Stimulated activated CD8-positive, alpha-beta memory T cell treated with anti-CD3 and anti-CD28 coated beads, Interleukin-4, amount 100 ng/mL, for 24 hours (primary cell): ENCODE results near the gene PAX8.

ENCODE experiments used
- DNase-seq: peaks from one replicate; pipeline ENCODE4 v3.0.0-alpha.2; 2020; ENCODE audit warnings: low read depth

PAX8 gene

DNA sequence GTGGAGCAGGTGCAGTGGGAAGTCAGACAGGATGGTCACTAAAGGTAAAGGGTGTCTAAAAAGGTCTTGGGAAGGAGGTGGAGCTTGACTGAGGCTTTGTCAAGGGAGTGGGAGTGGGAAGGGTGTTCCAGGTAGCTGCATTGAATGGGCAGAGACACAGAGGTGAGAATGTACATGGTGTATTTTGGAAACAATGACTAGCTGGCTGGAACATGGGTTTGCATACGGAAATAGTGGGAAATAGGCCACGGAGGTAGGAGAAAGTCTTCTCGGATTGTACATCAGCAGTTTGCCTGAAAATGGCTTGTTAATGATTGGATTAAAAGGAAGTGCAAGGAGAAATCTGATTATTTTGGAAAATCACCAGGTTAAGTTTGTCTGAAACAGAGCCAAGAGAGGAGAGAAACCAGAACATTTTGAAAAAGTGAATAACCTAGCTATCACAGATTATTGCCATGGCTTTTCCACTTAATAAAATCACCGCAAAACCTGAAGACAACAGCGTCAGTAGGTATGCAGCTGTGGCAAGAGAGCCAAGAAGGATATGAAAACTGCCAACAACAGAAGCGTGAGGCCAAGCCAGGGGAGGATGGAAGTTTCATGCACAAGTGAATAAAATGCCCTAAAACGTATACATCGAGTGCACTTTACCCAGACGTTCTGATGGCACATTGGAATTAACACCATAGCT lies 13.9 kb downstream of the PAX8 start:
- no peak for DNase-seq

DNA sequence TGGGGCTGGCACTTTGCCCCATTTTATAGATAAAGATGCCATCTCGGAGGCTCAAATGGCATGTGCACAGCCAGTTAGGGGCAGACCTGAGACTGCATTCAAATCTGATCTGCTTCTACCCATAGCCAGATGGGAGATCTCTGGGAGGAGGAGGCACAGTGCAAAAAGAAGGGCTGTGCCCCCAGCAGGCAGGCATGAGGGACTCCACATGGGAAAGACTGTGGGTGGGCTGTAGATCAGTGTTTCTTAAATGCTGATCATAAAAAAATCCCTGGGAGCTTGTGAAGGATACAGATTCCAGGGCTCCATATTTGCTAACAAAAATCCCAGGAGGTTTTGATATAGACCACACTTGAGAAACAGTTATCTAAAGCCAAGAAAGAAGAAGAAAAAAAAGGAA lies 15.2 kb downstream of the PAX8 start:
- DNase-seq: no peak

- no peak for DNase-seq
Observed at GRCh38 chr2:113260991-113261390, 17.7 kb downstream of the PAX8 start.

- DNase-seq: no peak
Observed at GRCh38 chr2:113258471-113259147, 20.1 kb downstream of the PAX8 start.

- no peak for DNase-seq
Observed at GRCh38 chr2:113257516-113258264, 21.0 kb downstream of the PAX8 start.

GRCh38 chr2:113255140-113256070 lies 23.3 kb downstream of the PAX8 start:
- DNase-seq: no peak

DNA sequence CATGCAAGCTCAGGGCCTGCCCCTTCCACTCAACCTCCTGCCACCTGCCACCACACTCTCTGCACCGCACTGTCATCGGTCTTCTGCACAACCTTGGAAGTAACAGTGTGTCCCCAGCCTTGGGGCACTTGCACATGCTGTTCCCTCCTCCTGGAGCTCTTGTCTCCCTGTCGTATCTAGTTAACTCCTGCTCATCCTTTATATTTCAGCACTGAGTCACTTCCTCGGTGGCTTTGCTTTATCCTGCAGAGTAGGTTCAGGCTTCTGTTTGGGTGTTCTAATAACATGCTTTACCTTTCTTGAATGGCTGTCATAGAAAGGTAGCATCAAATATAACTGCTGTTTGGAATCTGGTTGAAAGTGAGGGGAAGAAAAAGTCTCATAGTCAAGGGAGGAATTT lies 25.3 kb downstream of the PAX8 start:
- no peak for DNase-seq

- no peak for DNase-seq
Observed at GRCh38 chr2:113252047-113252590, 26.6 kb downstream of the PAX8 start.

DNA sequence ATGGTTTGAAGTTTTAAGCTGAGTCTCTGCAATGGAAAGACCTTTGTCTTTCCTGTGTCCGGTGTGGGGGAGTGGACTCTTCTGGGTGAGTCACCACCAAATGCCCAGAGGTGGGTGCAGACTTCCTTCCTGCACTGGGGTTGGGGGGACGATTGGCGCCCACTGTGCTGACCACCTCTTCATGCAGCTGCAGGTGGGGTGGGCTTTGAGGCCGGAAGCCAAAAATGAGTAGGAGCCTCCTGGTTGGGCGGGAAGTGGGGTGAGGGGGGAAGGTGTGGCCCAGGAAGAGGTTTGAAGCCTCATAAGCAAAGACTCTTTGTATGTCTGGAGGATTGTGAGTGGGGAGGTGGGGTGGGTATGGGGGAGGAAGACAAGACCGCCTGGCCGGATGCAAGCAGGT lies 27.6 kb downstream of the PAX8 start:
- peak; percentile 10 for DNase-seq

DNA sequence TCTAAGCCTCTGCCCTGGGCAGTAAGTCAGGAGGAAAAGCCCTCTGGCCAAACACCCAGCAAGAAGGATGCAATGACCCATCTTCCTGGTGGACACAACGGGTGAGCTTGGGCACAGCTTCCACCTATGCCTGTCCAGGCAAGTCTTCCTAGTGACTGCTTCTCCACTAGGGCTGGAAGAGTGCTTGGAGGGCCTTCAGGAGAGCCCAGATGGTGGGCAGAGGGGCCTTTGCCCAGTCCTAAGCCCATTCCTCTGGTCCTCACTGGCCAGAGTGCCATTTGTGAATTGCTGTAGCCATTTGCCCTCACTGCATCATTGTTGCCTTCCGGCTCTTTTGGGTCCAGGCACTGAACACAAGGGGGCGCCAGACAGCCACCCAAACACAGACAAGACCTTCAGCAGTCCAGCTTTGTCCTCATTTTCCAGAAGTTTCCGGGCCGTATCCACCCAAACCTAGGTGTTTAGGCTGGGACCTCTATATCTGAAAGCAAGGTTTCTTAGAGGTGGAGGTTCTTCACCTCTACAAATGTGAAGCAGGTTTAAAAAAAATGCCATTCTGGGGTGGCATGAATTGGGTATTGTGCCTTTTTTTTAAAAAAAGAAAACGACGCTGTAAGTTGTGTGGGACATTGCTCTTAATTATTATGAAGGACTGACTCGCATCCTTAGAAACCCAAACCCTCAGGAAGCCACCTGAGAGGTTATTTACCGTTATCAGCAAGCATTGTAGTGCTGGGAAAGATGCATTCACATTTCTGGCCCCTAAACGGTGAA lies 29.5 kb downstream of the PAX8 start:
- DNase-seq: peak; percentile 44

DNA sequence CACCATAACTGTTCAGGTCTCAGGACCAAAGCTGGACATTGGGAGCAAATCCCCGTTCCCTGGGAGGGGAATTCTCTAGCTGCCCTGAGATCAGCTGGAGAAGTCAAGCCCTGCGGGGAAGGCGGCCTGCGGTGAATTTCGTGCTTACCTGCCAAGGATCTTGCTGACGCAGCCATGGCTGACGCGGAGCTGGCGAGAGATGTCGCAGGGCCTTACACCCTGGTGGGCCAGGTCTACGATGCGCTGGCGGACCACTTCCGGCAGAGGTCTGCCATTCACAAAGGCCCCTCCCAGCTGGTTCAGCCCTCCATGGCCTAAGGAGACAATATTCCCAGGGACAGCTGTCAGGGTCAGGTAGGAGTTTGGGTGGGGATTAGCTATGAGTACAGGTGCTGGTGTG lies 32.1 kb downstream of the PAX8 start:
- DNase-seq: no peak

DNA sequence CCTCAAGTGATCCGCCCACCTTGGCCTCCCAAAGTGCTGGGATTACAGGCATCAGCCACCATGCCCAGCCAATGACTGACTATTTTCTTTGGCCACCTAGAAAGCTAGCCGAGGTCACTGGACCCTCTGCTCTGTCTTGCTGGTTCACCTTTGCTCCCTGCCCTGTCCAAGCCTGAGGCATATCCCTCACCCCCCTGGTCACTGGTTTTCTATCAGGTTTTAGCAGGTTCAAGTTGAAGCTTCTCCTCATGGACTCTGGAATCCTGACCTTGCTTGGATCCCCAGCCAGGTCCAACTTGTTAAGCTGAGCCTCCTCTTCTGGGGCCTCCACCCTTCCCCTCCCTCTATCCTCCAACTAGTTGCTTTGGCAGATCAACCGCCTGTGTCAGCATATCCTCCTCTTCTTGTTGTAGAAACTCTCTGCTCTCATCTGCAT lies 33.4 kb downstream of the PAX8 start:
- DNase-seq: no peak

- DNase-seq: no peak
Observed at GRCh38 chr2:113242327-113242726, 36.4 kb downstream of the PAX8 start.

GRCh38 chr2:113240915-113241911 lies 37.5 kb downstream of the PAX8 start:
- peak; percentile 51 for DNase-seq

GRCh38 chr2:113240150-113240914 lies 38.4 kb downstream of the PAX8 start:
- no peak for DNase-seq

GRCh38 chr2:113238871-113239839 lies 39.6 kb downstream of the PAX8 start:
- DNase-seq: no peak

- no peak for DNase-seq
Observed at GRCh38 chr2:113237604-113238160, 41.0 kb downstream of the PAX8 start.
